ENCODE measurements around the gene TECPR1.
"Not testable (repeated sequence)": the region's sequence is repeated elsewhere in the genome, so short reads cannot be mapped to it uniquely, and the experiment has no call there.

The TECPR1 gene

DNA sequence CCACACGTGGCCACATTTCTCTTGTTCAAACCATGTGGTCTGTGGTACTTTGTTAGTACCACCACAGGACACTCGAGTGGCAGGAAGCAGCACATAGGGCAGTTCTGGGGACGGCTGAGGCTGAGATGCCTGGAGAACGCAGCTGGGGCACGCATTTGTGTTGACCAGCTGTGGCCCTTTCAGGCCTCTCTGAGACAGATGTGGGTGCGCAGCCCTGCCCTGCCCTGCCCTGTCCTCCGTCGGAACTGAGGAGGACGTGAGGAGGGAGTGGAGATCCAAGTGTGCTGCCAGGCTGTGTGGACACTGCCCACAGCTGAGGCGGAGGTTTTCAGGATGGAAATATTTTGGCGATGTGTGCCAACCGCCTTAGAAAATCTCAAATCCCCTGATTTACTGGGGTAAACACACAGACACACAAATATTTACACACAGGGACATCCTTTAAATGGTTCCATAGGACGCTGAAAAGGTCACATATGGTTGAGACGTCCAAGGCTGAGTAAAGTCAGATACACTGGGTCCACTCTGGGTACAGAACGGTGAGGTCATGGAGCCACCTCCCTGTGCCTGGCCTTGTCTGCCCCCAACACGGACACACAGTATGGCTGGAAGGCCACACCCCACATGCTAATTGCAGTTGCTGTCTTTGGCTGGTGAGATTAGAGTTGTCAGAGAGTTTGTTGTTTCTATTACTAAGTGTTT lies 26.0 kb downstream of the TECPR1 start:
- no peak for DNase-seq

GRCh38 chr7:98224701-98225181 lies 27.3 kb downstream of the TECPR1 start:
- DNase-seq, result no peak

DNA sequence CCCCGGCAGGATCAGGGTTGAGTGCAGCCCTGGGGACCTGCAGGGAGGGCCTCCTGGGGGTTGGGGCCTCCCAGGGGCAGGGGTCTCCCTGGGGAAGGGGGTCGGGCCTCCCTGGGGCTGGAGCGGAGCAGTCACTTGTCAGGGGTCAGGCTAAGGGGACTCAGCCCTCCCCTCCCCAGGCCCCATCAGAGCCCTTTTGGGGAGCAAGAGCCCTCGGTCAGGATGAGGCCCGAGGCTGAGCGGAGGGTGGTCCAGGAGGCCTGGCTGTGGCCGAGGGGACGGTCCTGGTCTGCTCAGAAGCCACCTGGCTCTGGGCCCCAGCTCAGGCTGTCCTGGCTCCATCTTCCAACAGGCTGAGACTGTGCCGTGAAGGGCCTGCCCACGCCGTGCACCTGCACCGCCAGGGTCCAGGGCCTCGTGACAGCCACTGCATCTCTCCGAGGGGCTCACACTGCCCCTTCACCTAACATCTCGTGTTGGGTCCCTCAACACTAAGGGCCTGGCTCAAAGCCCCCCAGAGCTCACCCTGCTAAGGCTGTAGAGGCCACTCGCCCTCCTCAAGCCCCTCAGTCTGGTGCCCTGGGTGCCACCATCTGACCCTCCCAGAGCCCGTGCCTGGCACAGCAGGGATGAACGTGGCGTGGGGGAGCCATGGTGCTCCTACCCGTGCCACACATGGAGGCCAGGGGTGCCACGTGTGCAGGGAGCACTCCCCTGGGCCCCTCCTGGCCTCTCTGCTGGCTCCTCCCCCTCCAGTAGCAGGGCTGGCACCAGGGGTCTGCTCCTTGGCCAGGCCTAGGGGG lies 27.9 kb downstream of the TECPR1 start:
- DNase-seq, result no peak

- no peak for DNase-seq
These were observed 28.6 kb downstream of the TECPR1 start for GRCh38 chr7:98223351-98223897.

DNA sequence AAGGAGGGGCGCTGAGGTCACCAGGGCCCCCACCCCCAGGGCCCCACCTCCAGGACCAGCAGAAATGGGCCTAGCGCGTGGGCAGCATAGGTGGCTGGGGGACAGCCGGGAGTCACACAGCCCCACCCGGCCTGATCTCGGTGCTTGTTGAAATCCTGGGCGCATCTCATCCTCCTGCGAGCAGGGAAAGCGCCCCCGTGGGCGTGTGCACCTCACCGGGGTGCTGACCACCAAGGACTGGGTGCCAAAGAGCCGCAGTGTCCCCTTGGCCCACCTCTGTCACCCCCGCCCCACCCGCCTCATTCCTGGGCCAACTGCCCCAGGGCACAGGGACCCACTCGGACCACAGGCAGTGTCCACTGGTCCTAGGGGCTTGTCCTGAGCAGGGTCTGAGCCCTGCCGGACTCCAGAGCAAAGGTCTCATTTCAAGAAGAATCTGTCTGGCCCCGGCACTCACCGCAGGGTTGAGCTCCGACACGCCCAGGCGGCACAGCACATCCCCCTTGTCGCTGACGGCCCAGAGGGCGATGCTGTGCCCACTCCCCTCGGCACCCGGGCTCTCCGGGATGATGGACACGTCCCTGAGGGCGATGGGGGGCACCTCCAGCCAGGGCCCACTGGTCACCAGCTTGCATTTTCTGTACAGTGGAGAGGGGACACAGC lies 29.4 kb downstream of the TECPR1 start:
- DNase-seq, result no peak

- DNase-seq, result no peak
These were observed 30.2 kb downstream of the TECPR1 start for GRCh38 chr7:98221611-98222532.

DNA sequence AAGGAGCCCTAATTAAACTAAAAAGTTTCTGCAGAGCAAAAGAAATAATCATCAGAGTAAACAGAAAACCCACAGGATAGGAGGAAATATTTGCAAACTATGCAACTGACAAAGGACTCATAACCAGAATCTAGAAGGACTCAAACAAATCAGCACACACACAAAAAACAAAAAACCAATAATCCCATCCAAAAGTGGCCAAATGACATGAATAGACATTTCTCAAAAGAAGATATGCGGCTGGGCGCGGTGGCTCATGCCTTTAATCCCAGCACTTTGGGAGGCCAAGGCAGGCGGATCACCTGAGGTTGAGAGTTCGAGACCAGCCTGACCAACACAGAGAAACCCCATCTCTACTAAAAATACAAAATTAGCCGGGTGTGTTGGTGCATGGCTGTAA lies 32.6 kb downstream of the TECPR1 start:
- DNase-seq, result not testable (repeated sequence)

DNA sequence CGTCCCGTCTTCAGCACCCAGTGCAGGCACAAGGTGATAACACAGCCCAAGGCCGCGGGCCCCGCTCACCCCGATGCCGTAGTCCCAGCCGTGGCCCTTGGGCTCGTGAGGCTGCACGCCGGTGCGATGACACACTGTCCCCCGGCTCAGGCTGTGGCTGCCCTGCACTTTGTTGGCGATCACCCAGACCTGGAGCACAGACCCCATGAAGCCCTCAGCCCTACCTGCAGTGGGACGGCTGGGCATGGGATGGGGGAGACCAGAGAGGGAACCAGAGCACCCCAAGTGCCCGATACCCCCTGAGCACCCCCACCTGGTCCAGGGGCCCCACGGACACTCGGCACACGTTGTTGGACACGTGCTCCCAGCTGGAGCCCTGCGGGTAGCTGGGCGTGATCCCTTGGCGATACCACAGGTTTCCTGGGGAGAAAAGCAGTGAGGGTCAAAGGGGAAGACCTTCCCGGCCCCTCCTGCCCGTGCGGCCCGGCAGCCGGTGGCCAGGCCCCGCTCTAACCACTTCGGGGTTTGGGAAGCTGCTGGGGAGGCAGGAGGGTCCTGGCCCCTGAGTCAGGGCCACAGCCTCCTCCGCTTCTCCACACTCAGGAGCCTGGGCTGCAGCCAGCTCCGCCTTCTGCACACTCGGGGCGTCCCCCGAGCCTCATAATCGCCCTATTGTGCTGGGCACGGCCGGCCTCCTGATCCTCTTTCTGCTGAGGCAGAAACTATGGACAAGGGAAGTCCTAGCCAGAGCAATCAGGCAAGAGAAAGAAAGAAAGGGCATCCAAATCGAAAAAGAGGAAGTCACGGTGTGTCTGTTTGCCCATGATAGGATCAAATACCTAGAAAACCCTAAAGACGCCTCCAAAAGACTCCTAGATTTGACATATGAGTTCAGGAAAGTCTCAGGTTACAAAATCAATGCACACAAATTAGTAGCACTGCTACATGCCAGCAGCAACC lies 34.1 kb downstream of the TECPR1 start:
- DNase-seq, result no peak

GRCh38 chr7:98216941-98217622 lies 35.0 kb downstream of the TECPR1 start:
- peak; percentile 53 for DNase-seq

DNA sequence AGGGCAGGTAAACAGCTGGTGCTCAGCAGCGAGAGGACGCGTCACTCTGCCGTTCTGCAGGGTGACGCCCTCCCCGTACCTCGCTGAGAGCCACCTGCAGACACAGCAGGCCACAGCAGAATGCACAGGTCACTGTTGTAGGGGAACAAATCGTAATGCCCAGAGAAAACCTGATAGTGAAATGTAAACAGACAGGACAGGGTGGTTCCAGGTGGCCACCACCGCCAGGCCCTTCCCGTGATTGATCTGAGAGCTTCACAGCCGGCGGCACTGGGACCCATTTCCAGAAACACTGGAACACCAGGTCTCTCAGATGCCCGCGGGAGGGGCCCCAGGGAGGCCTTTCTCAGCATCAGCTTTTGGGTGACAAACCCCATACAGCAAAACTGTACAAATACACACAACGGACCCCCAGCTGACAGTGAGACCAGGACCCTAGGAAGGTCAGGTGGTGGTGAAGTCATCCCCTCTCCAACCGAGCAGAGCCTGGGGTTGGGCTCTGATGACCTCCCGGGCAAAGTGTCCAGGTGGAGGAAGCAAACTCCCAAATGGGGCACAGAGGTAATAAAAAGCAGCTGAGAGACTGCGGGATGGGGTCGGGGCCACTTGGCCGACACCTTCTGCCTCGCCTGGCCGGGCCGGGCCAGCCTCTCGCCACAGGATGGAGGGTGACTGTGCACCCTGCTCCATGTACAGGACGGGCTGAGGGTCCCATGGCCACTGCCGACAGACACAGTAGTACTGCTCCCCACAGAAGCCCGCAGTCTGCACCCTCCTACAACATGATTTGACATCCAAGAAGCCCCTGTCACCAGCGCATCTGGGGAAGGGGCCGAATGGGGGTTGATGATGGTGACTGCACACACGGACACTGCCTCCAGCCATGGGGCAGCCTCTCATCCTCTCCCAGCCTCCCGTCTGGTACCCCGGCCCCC lies 36.2 kb downstream of the TECPR1 start:
- DNase-seq, result no peak

DNA sequence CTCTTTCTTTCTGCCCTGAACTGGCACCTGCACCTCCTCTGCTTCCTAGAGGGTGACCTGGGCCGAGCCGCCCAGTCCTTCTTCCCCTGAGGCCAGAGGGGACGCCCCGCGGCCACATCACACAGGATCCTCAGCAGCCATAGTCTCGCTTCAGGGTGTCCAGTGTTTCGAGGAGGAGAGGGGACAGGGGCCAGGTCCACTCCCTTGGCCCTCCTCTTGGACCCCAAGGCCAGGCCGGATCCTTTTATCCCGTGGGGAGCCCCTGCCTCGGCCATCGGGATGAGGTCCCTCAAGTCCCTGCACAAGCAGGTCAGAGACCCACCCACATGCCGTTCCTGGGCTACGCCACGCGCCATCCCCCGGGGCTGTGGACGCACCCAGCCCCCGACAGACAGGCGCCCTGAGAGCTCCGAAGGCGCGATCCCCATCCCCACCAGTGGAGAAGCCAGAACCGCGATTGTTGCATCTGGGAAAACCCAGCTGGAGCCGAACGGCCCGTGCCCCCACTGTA lies 37.2 kb downstream of the TECPR1 start:
- peak; percentile 57 for DNase-seq

GRCh38 chr7:98213888-98214810 lies 37.9 kb downstream of the TECPR1 start:
- DNase-seq, result peak; percentile 61

DNA sequence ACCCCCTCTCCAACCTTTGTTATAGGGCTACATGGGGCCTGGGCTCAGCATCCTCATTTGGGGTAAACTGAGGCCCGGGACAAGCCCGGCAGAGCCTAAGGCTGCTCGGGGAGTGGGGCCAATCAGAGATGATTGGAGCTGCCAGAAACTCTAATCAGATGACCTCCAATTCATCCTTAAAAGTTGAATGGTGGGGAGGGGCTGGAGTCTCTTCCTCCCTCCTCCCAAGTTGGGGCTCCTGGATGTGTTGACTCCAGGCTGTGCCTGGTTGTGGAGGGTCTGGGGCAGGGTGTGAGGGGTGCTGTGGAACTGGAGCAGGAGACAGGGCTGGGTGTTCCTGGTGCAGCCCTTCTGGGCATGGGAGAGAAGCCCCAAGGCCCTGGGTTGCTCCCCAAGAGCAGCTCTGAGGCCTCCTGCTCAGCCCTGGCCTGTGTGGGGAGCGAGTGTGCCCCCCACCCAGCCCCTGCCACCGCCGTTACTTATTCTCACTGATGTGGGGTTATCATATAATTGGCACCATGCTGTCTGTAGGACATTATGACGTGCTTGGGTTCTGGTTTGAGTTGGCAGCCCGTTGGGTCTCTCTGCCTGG lies 38.6 kb downstream of the TECPR1 start:
- DNase-seq, result peak; percentile 38

GRCh38 chr7:98212532-98213041 lies 39.4 kb downstream of the TECPR1 start:
- peak; percentile 54 for DNase-seq

DNA sequence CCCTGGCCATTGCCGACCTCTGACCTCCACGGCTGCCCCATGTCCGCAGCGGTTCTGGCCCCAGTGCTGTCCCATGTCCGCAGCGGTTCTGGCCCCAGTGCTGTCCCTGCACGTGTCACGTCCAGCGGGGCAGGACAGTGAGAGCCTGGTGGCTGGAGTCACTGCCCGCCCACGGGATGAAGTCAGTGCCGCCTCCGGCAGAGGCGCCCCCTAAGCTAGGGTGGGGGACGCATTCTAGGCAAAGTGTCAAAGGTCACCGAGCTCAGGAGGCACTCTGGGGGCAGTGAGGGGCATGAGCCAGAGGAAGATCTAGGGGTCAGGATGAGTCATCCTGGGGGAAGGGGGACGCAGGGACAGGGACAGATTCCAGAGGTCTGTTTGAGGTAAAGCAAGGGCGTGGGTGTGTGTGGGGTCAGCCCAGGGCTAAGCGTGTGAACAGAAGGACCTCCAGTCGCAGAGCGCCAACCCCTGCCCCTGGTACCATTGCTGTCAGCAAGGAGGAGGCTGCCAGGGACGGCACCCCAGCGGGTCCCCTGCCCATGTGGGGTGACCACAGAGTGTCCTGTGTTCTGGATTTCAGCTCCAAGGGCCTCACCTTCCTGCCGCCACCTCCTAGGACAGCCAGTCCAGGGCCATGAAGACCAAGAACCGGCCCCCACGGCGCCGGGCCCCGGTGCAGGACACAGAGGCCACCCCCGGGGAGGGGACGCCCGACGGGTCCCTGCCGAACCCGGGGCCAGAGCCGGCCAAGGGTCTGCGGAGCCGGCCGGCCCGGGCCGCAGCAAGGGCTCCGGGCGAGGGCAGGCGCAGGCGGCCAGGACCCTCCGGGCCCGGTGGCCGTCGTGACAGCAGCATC lies 40.1 kb downstream of the TECPR1 start:
- DNase-seq, result peak; percentile 63

DNA sequence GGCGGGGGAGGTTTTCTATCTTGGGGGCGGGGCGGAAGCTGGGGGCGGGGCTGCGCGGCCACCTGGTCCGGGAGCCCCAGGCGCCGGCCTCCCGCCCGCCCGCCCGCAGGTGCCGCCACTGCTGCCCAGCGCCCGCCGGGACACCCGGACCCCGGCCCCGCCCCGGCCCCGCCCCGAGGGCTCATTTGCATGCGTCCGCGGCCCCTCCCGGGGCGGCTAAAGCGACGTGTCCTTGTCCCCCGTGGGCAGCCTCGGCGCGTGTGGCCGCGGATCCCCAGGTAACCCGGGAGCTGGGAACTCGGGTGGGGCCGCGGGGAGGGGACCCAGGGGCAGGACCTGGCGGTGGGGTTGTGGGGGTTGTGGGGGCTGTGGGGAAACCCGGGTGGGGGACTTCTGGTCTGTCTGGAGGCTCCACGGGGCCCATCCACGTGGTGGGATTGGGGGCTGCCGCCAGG lies 40.8 kb downstream of the TECPR1 start, which contains the start of gene BHLHA15:
BHLHA15 (plus strand) TSS at position 219 of the 455 bp plus-strand sequence. CDS start 871 bp downstream, outside the sequence.
- peak; percentile 74 for DNase-seq
